Type B pancreatic cell (in vitro differentiated cells): ENCODE data around the gene ALPP. TPM values are rescaled to one million over a fixed set of nuclear protein-coding genes. Genes with fewer than 3 reads are reported as not detected.

Source experiments
- DNase-seq: peaks from one replicate; pipeline ENCODE4 v3.0.0; 2021; ENCODE audit warnings: mixed read lengths; ENCODE audit not compliant: unreplicated experiment; ENCODE audit errors: extremely low spot score
- H3K27ac Mint-ChIP-seq: 2 replicates; pipeline ENCODE4 v1.8.0; 2021; ENCODE audit warnings: mild to moderate bottlenecking, mixed read lengths
- H3K27me3 Mint-ChIP-seq: 2 replicates; pipeline ENCODE4 v1.8.0; 2021; ENCODE audit warnings: mixed read lengths
- H3K36me3 Mint-ChIP-seq: 2 replicates; pipeline ENCODE4 v1.8.0; 2021; ENCODE audit warnings: mixed read lengths
- H3K4me1 Mint-ChIP-seq: one replicate; pipeline ENCODE4 v1.8.0; 2021; ENCODE audit warnings: mixed read lengths; ENCODE audit not compliant: unreplicated experiment
- H3K4me3 Mint-ChIP-seq: 2 replicates; pipeline ENCODE4 v1.8.0; 2021; ENCODE audit warnings: mild to moderate bottlenecking, mixed read lengths
- H3K9me3 Mint-ChIP-seq: 2 replicates; pipeline ENCODE4 v1.8.0; 2021; ENCODE audit warnings: mixed read lengths
- CTCF ChIP-seq: fragments of 200-600 bp; sonication (generic); conservative IDR thresholded peaks from 2 replicates; pipeline ENCODE4 v1.5.0; 2021; ENCODE audit warnings: antibody characterized with exemption, mild to moderate bottlenecking
- total RNA-seq: library from RNA; stranded (reverse); gene quantifications from 2 replicates; pipeline ENCODE4 v1.2.1, GENCODE V29; 2021; ENCODE audit warnings: low replicate concordance

The ALPP gene
- total RNA-seq, 1 donor from 2014 or later, result 0.27 TPM

- H3K27ac Mint-ChIP-seq, result no peak overlapping the region
- no peaks in the 10 kb centered on the region for H3K9me3 Mint-ChIP-seq
- no peak overlapping the region for H3K4me3 Mint-ChIP-seq
- H3K4me1 Mint-ChIP-seq, result peaks cover 4% of the 10 kb centered on the region
- DNase-seq, result no peak
- no peaks in the 10 kb centered on the region for H3K36me3 Mint-ChIP-seq
- no peak for TF ChIP-seq CTCF
- H3K27me3 Mint-ChIP-seq, result peaks cover 6% of the 10 kb centered on the region
These were observed 6.0 kb upstream of the ALPP start for GRCh38 chr2:232372231-232373208.

- Mint-ChIP-seq H3K4me3 (no peak overlapping the region), H3K9me3 (no peaks in the 10 kb centered on the region), H3K36me3 (no peaks in the 10 kb centered on the region), H3K4me1 (peaks cover 4% of the 10 kb centered on the region), H3K27me3 (peaks cover 6% of the 10 kb centered on the region), H3K27ac (no peak overlapping the region)
- DNase-seq, result no peak
- no peak for TF ChIP-seq CTCF
These were observed 4.2 kb upstream of the ALPP start for GRCh38 chr2:232374356-232374755.

- Mint-ChIP-seq H3K27me3 (peaks cover 6% of the 10 kb centered on the region), H3K9me3 (no peaks in the 10 kb centered on the region)
These were observed 3.4 kb upstream of the ALPP start for GRCh38 chr2:232375164-232375563.

GRCh38 chr2:232376260-232376659 lies 2.3 kb upstream of the ALPP start:
- no peak for TF ChIP-seq CTCF
- no peaks in the 10 kb centered on the region for H3K9me3 Mint-ChIP-seq
- H3K36me3 Mint-ChIP-seq, result no peaks in the 10 kb centered on the region
- no peak overlapping the region for H3K4me3 Mint-ChIP-seq
- DNase-seq, result no peak
- no peak overlapping the region for H3K27ac Mint-ChIP-seq
- peaks cover 6% of the 10 kb centered on the region for H3K27me3 Mint-ChIP-seq
- H3K4me1 Mint-ChIP-seq, result peaks cover 4% of the 10 kb centered on the region

More at GRCh38 chr2:232375164-232375563, 3.4 kb upstream of the ALPP start:
- TF ChIP-seq CTCF, result no peak
- H3K36me3 Mint-ChIP-seq, result no peaks in the 10 kb centered on the region
- no peak overlapping the region for H3K4me3 Mint-ChIP-seq
- no peak overlapping the region for H3K27ac Mint-ChIP-seq
- H3K4me1 Mint-ChIP-seq, result peaks cover 4% of the 10 kb centered on the region
- DNase-seq, result no peak

GRCh38 chr2:232376713-232377112 lies 1.8 kb upstream of the ALPP start:
- Mint-ChIP-seq H3K27ac (no peak overlapping the region), H3K4me3 (no peak overlapping the region), H3K9me3 (no peaks in the 10 kb centered on the region), H3K27me3 (peaks cover 6% of the 10 kb centered on the region), H3K36me3 (no peaks in the 10 kb centered on the region), H3K4me1 (peaks cover 4% of the 10 kb centered on the region)
- no peak for TF ChIP-seq CTCF
- no peak for DNase-seq
